ENCODE data around the gene ZNF668. TPM values are rescaled to one million over a fixed set of nuclear protein-coding genes. Genes with fewer than 3 reads are reported as not detected.
"Not testable (repeated sequence)": the region's sequence is repeated elsewhere in the genome, so short reads cannot be mapped to it uniquely, and the experiment has no call there.

Gene ZNF668
- polyA plus RNA-seq, 4 donors, result 5.4 to 12.2 (median 10.1) TPM

DNA sequence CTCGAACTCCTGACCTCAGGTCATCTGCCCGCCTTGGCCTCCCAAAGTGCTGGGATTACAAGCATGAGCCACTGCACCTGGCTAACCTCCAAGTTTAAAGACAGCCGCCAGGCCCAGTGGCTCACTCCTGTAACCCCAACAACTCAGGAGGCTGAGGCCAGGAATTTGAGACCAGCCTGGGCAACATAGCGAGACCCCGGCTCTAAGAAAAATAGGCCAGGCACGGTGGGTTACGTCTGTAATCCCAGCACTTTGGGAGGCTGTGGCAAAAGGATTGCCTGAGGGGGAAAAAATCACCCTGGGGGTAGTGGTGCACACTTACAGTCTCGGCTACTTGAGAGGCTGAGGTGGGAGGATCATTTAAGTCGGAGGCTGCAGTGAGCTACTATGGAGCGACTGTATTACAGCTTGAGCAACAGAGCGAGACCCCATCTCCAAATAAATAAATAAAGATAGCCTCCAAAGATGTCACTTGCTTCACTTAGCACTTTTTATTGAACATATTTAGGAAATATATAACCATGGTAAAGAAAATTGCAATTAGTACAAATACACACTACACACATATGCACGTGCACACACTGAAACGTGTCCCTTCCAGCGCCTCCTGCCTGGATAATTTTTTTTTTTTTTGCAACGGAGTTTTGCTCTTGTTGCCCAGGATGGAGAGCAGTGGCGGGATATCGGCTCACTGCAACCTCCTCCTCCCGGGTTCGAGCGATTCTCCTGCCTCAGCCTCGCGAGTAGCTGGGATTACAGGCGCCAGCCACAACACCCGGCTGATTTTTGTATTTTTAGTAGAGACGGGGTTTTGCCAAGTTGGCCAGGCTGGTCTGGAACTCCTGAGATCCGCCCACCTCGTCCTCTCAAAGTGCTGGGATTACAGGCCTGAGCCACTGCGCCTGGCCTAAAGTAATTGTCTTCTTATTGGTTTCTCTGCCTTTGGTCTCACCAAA, 32.7 kb upstream of the ZNF668 start:
- H3K27ac ChIP-seq (ENCODE audit: low read depth in 1 of 3, low read length in 2 of 3), result no peak overlapping the region
- DNase-seq (no peak), FAIRE-seq (no peak)
- H3K9me3 ChIP-seq (ENCODE audit: control insufficient read depth in 2 of 2, insufficient read depth in 1 of 2, low read depth in 1 of 2, low read length in 1 of 2), result no peaks in the 10 kb centered on the region
- WGBS, 3 donors, result 91 to 92% (median 92%) methylated on average over 28 of the region's 28 CpGs
- peaks cover 0 to 26% (median 5%) of the 10 kb centered on the region in 3 donors for H3K36me3 ChIP-seq (ENCODE audit: control insufficient read depth in 3 of 3, insufficient read depth in 2 of 3, low read depth in 1 of 3, low read length in 3 of 3)
- H3K27me3 ChIP-seq (ENCODE audit: control insufficient read depth in 3 of 3, insufficient read depth in 3 of 3, low read length in 3 of 3), result no peaks in the 10 kb centered on the region
- H3K4me3 ChIP-seq (ENCODE audit: low read depth in 1 of 3, low read length in 3 of 3), result no peak overlapping the region
- peaks cover 0 to 4% (median 2%) of the 10 kb centered on the region in 3 donors for H3K4me1 ChIP-seq (ENCODE audit: control insufficient read depth in 3 of 3, insufficient read depth in 2 of 3, low read depth in 1 of 3, low read length in 2 of 3)

DNA sequence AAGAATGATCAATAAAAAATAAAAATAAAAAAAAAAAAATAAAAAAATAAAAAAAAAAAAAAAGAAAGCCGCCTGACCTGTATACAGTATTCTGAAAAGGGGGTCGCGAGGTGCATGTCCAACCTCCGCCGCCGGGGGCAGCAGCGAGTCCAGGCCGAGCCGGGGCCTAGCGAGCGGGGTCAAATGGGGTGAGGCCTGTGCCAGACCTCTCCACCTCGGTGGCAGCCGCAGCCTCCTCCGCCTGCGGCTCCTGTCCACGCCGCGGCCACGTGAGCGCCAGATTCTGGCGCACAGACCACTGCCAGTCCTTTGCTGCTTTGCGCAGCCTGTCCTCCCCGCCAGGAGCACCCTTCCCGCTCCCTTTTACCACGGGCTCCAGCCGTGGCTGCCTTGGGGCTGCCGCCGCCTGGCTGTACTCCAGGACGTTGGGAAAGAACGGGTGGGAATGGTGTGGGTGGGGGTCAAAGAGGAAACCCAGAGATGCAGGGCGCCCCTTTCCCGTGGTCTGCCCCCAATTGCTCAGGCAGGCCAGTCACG, 31.7 kb upstream of the ZNF668 start:
- DNase-seq (peak; percentile 73 to 85), FAIRE-seq (no peak)
- peaks cover 0 to 4% (median 2%) of the 10 kb centered on the region in 3 donors for H3K4me1 ChIP-seq (ENCODE audit: control insufficient read depth in 3 of 3, insufficient read depth in 2 of 3, low read depth in 1 of 3, low read length in 2 of 3)
- no peaks in the 10 kb centered on the region for H3K27me3 ChIP-seq (ENCODE audit: control insufficient read depth in 3 of 3, insufficient read depth in 3 of 3, low read length in 3 of 3)
- WGBS, 3 donors, result 6 to 16% (median 9%) methylated on average over 30 to 33 of the region's 33 CpGs
- peaks cover 0 to 15% (median 5%) of the 10 kb centered on the region in 3 donors for H3K36me3 ChIP-seq (ENCODE audit: control insufficient read depth in 3 of 3, insufficient read depth in 2 of 3, low read depth in 1 of 3, low read length in 3 of 3)
- no peaks in the 10 kb centered on the region for H3K9me3 ChIP-seq (ENCODE audit: control insufficient read depth in 2 of 2, insufficient read depth in 1 of 2, low read depth in 1 of 2, low read length in 1 of 2)
- H3K27ac ChIP-seq (ENCODE audit: low read depth in 1 of 3, low read length in 2 of 3), result peak overlapping the region in 1 of 3 donors; percentile 76
- no peak overlapping the region for H3K4me3 ChIP-seq (ENCODE audit: low read depth in 1 of 3, low read length in 3 of 3)

DNA sequence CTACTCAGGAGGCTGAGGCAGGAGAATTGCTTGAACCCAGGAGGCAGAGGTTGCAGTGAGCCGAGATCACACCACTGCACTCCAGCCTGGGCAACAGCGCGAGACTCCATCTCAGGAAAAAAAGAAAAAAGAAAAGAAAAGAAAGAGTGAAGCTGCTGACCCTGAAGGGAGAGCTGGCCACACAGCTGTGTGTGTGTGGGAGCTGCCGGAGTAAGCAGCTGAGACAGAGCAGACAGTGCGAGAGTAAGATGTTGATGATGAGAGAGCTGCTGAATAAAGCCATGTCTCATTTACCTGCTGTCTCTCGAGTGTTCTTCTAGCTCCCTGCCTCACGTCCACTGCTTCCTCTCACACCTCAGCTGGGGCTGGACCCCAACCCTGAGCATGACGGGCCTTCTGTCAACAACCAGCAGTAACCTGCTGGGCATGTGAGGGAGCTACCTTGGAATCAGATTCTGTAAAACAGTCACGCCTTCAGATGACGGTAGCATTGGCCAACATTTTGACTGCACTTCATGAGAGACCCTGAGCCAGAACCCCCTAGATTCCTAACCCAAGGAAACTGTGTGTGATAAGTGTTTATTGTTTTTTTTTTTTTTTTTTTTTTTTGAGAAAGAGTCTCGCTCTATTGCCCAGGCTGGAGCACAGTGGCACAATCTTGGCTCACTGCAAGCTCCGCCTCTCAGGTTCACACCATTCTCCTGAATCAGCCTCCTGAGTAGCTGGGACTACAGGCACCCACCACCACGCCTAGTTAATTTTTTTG, 27.0 kb upstream of the ZNF668 start:
- H3K4me3 ChIP-seq (ENCODE audit: low read depth in 1 of 3, low read length in 3 of 3); H3K27ac ChIP-seq (ENCODE audit: low read depth in 1 of 3, low read length in 2 of 3); H3K36me3 ChIP-seq (ENCODE audit: control insufficient read depth in 3 of 3, insufficient read depth in 2 of 3, low read depth in 1 of 3, low read length in 3 of 3); H3K9me3 ChIP-seq (ENCODE audit: control insufficient read depth in 2 of 2, insufficient read depth in 1 of 2, low read depth in 1 of 2, low read length in 1 of 2); H3K27me3 ChIP-seq (ENCODE audit: control insufficient read depth in 3 of 3, insufficient read depth in 3 of 3, low read length in 3 of 3); FAIRE-seq; H3K4me1 ChIP-seq (ENCODE audit: control insufficient read depth in 3 of 3, insufficient read depth in 2 of 3, low read depth in 1 of 3, low read length in 2 of 3); DNase-seq: not testable (repeated sequence)
- 84 to 89% (median 85%) methylated on average over 12 to 13 of the region's 13 CpGs for WGBS, 3 donors

DNA sequence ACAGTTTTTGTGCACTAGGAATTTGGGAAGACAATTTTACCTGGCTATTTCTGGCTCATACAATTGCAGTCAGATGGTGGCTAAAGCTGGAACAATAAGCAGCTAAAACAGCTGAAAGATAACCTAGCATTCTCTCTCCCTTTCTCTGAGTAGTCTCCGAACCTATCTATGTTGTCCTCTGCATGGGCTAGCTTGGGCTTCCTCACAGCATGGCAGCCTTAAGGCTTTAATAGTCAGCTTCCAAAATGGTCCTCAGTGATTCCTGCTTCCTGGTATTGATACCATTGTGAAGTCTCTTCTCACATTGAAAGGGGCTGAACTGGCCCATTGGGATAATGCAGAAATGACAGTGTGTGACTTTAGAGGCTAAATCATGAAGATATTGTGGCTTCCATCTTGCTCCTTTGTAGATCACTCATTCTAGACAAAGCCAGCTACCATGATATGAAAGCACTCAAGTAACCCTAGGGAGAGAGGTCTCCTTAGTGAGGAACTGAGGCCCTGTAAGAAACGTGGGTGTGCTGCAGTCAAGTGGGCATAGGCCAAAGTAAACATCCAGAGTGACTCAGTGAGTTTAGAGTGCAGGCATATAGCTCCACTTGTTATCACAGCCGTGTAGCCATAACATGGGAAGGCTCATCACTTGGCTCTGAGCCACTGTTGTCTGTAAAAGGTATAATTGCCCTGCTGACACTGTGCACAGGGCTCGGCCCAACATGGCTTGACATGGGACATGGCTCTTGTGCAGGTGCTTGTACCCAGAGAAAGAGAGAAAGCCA, 26.0 kb upstream of the ZNF668 start:
- DNase-seq (no peak), FAIRE-seq (no peak)
- 59 to 67% (median 63%) methylated on average over 4 of the region's 4 CpGs for WGBS, 3 donors
- no peaks in the 10 kb centered on the region for H3K4me1 ChIP-seq (ENCODE audit: control insufficient read depth in 3 of 3, insufficient read depth in 2 of 3, low read depth in 1 of 3, low read length in 2 of 3)
- H3K4me3 ChIP-seq (ENCODE audit: low read depth in 1 of 3, low read length in 3 of 3), result no peak overlapping the region
- H3K27ac ChIP-seq (ENCODE audit: low read depth in 1 of 3, low read length in 2 of 3), result no peak overlapping the region
- peaks cover 0 to 4% of the 10 kb centered on the region in 2 donors for H3K9me3 ChIP-seq (ENCODE audit: control insufficient read depth in 2 of 2, insufficient read depth in 1 of 2, low read depth in 1 of 2, low read length in 1 of 2)
- no peaks in the 10 kb centered on the region for H3K27me3 ChIP-seq (ENCODE audit: control insufficient read depth in 3 of 3, insufficient read depth in 3 of 3, low read length in 3 of 3)
- no peaks in the 10 kb centered on the region for H3K36me3 ChIP-seq (ENCODE audit: control insufficient read depth in 3 of 3, insufficient read depth in 2 of 3, low read depth in 1 of 3, low read length in 3 of 3)

DNA sequence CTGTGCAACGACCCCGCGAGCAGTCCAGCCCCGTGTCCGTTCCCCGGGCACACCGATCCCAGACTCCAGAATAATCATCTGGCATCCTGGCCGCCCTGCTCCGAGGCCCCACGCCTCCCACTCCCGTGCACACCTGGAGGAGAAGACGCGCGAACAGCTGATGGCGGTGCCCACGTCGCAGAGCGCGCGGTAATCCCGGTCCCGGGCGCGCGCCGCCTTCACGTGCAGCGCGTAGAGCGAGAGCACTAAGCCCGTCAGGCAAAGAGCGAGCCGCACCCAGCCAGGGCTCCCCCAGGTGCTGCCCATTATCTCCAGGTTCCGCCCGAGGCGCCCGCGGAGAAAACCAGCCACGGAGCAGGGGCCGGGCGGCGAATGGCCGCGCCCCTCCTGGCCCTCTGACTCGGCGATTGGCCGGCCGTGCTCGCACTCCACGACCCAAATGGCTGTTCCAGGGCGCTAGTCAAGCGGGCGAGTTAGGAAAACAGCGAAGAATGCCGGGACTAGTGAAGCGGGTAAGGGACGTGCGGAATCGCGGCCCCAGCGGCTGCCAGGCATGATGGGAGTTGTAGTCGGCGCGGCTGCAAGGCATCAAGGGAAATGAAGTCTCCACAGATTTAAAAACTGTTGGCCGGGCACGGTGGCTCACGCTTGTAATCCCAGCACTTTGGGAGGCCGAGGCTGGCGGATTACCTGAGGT, 20.5 kb upstream of the ZNF668 start, which contains the start of gene VKORC1:
TSS of gene VKORC1 (minus strand) at position 374 of the 697 bp plus-strand sequence. CDS start at position 306, 68 bp downstream.
- peak; percentile 96 to 99 for DNase-seq
- H3K27ac ChIP-seq (ENCODE audit: low read depth in 1 of 3, low read length in 2 of 3), result peak within 1 kb of the TSS; percentile 75 to 93 (median 88)
- WGBS, 3 donors, result 0% methylated on average over 66 to 69 of the region's 69 CpGs
- no peak for FAIRE-seq
- H3K27me3 ChIP-seq (ENCODE audit: control insufficient read depth in 3 of 3, insufficient read depth in 3 of 3, low read length in 3 of 3), result no peaks in the 10 kb centered on the region
- peaks cover 0 to 6% (median 5%) of the 10 kb centered on the region in 3 donors for H3K4me1 ChIP-seq (ENCODE audit: control insufficient read depth in 3 of 3, insufficient read depth in 2 of 3, low read depth in 1 of 3, low read length in 2 of 3)
- no peaks in the 10 kb centered on the region for H3K9me3 ChIP-seq (ENCODE audit: control insufficient read depth in 2 of 2, insufficient read depth in 1 of 2, low read depth in 1 of 2, low read length in 1 of 2)
- peak within 1 kb of the TSS; percentile 48 to 82 (median 76) for H3K4me3 ChIP-seq (ENCODE audit: low read depth in 1 of 3, low read length in 3 of 3)
- H3K36me3 ChIP-seq (ENCODE audit: control insufficient read depth in 3 of 3, insufficient read depth in 2 of 3, low read depth in 1 of 3, low read length in 3 of 3), result peaks cover 0 to 21% (median 2%) of the 10 kb centered on the region in 3 donors

DNA sequence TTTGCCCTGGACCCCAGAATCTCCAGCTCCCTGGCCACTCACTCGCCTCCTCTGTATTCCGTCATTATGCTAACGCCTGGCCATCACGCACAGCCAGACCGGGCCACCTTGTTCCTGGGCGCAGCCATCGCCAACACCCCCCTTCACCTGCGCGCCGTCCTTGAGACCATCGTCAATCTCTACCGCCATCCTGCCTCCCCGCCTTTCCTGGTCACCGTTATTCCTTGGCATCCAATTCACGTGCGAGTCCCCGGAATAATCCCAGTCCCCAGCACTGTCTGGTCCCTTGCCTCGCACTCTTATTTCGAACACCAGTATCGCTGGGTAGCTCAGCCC, 20.0 kb upstream of the ZNF668 start:
- Histone ChIP-seq H3K4me1 (ENCODE audit: control insufficient read depth in 3 of 3, insufficient read depth in 2 of 3, low read depth in 1 of 3, low read length in 2 of 3) (peaks cover 0 to 6% (median 5%) of the 10 kb centered on the region in 3 donors), H3K4me3 (ENCODE audit: low read depth in 1 of 3, low read length in 3 of 3) (peak overlapping the region; percentile 48 to 82 (median 76)), H3K27ac (ENCODE audit: low read depth in 1 of 3, low read length in 2 of 3) (peak overlapping the region; percentile 75 to 93 (median 88)), H3K36me3 (ENCODE audit: control insufficient read depth in 3 of 3, insufficient read depth in 2 of 3, low read depth in 1 of 3, low read length in 3 of 3) (peaks cover 0 to 24% (median 2%) of the 10 kb centered on the region in 3 donors), H3K27me3 (ENCODE audit: control insufficient read depth in 3 of 3, insufficient read depth in 3 of 3, low read length in 3 of 3) (no peaks in the 10 kb centered on the region), H3K9me3 (ENCODE audit: control insufficient read depth in 2 of 2, insufficient read depth in 1 of 2, low read depth in 1 of 2, low read length in 1 of 2) (no peaks in the 10 kb centered on the region)
- 0 to 1% (median 1%) methylated on average over 20 of the region's 20 CpGs for WGBS, 3 donors
- DNase-seq (no peak), FAIRE-seq (no peak)

DNA sequence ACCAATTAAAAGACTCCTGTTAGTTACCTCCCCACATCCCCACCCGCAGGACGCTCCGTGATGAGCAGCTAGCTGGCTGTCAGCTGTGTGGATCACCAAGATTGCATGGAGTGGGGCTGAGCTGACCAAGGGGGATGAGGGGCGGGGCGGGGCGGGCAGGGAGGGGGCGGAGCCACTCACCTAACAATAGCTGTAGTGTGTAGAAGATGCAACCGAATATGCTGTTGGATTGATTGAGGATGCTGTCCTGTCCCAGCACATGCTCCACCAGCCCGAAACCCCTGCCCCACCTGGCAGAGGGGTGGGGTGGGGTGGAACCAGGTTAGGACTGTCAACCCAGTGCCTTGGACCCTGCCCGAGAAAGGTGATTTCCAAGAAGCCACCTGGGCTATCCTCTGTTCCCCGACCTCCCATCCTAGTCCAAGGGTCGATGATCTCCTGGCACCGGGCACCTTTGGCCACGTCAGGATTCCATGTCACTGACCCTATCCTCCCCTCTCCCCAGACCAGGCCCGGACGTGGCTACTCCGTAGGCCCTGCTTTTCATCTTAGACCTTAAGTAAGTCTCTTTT, 19.2 kb upstream of the ZNF668 start:
- Histone ChIP-seq H3K4me3 (ENCODE audit: low read depth in 1 of 3, low read length in 3 of 3) (peak overlapping the region in 2 of 3 donors; percentile 2 to 82), H3K36me3 (ENCODE audit: control insufficient read depth in 3 of 3, insufficient read depth in 2 of 3, low read depth in 1 of 3, low read length in 3 of 3) (peaks cover 0 to 31% (median 2%) of the 10 kb centered on the region in 3 donors), H3K4me1 (ENCODE audit: control insufficient read depth in 3 of 3, insufficient read depth in 2 of 3, low read depth in 1 of 3, low read length in 2 of 3) (peaks cover 0 to 6% (median 5%) of the 10 kb centered on the region in 3 donors), H3K27ac (ENCODE audit: low read depth in 1 of 3, low read length in 2 of 3) (no peak overlapping the region), H3K27me3 (ENCODE audit: control insufficient read depth in 3 of 3, insufficient read depth in 3 of 3, low read length in 3 of 3) (no peaks in the 10 kb centered on the region), H3K9me3 (ENCODE audit: control insufficient read depth in 2 of 2, insufficient read depth in 1 of 2, low read depth in 1 of 2, low read length in 1 of 2) (no peaks in the 10 kb centered on the region)
- FAIRE-seq, result no peak
- peak; percentile 40 to 64 for DNase-seq
- 14 to 37% (median 37%) methylated on average over 16 to 17 of the region's 17 CpGs for WGBS, 3 donors

All from small intestine (tissue), 7 donors.